Activated CD4-positive, alpha-beta T cell treated with anti-CD3 and anti-CD28 coated beads, Interleukin-2, amount 10 ng/mL, durations not matched to agents 24 days and 14 days (primary cell): ENCODE data around the gene ULK4. TPM values are rescaled to one million over a fixed set of nuclear protein-coding genes. Genes with fewer than 3 reads are reported as not detected.
"Not testable (repeated sequence)": the region's sequence is repeated elsewhere in the genome, so short reads cannot be mapped to it uniquely, and the experiment has no call there.

Source experiments
- DNase-seq: peaks from one replicate; pipeline ENCODE4 v3.0.0; 2022
- H3K27ac Mint-ChIP-seq: one replicate; pipeline ENCODE4 v1.8.0; 2022; ENCODE audit warnings: mild to moderate bottlenecking, mixed read lengths
- H3K27me3 Mint-ChIP-seq: one replicate; pipeline ENCODE4 v1.8.0; 2022; ENCODE audit warnings: mixed read lengths
- H3K36me3 Mint-ChIP-seq: one replicate; pipeline ENCODE4 v1.8.0; 2022; ENCODE audit warnings: low read depth, mild to moderate bottlenecking, mixed read lengths
- H3K4me1 Mint-ChIP-seq: one replicate; pipeline ENCODE4 v1.8.0; 2021; ENCODE audit warnings: mixed read lengths
- H3K4me3 Mint-ChIP-seq: one replicate; pipeline ENCODE4 v1.8.0; 2022; ENCODE audit warnings: mild to moderate bottlenecking, moderate library complexity, mixed read lengths
- H3K9me3 Mint-ChIP-seq: one replicate; pipeline ENCODE4 v1.8.0; 2021; ENCODE audit warnings: mixed read lengths
- intact Hi-C: fragments of 100-400 bp; cut with micrococcal nuclease; formaldehyde crosslinking; loops from one replicate; pipeline ENCODE4 v1.15.1; 2023
- total RNA-seq: library from RNA; stranded (reverse); gene quantifications from 2 replicates; pipeline ENCODE4 v1.2.3, GENCODE V29; 2022

The ULK4 gene
- total RNA-seq, 1 donor from 2014 or later, result 10.2 TPM

DNA sequence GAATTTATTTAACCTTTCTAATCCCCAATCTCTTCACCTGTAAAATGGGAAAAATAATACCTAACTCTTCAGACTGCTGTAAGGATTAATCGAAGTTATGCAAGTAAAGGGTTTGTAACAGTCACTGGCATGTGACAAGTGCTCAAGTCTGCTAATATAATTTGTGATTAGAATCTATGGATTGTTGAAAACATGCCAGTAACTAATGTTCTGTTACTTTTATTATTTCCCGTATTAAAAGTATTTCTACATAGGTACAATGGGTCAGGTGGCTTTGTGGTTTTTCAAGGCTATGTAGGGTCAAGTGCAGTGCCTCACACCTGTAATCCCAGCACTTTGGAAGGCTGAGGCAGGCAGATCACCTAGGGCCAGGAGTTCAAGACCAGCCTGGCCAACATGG, 29.4 kb downstream of the ULK4 start:
- Mint-ChIP-seq H3K9me3 (peaks cover 6% of the 10 kb centered on the region), H3K4me3 (no peak overlapping the region)

DNA sequence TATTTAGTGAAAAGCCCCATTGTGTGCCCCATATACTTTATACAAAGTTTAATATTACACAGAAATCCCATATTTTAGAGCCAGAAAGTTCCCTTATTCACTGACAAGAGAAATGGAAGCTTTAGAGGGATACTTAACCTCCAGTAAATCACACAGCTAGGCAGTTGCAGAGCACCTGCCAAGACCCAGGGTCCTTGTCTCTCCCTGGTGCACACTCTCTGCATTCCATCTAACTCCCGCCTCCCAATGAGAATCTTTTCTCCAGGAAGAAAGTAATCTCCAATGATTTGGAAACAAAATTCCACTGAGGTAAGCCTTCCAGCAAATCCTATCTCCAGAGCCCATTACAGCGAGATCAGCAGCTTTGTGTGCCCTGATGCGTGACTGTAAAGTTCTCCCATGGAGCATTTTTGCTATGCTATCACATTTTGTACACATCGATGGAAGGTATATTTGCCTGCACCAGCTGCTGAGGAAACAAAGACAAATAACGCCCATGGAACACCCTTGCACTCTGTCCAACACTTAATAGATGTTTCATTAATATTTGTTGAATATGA, 41.4 kb downstream of the ULK4 start:
- Mint-ChIP-seq H3K4me3 (no peak overlapping the region), H3K27ac (no peak overlapping the region), H3K27me3 (no peaks in the 10 kb centered on the region), H3K9me3 (no peaks in the 10 kb centered on the region), H3K4me1 (peaks cover 2% of the 10 kb centered on the region), H3K36me3 (no peaks in the 10 kb centered on the region)
- no peak for DNase-seq
- intact Hi-C loops, result no loop called here

More for the DNA sequence above, 29.4 kb downstream of the ULK4 start:
- Mint-ChIP-seq H3K27ac (no peak overlapping the region), H3K36me3 (peaks cover 15% of the 10 kb centered on the region), H3K4me1 (no peaks in the 10 kb centered on the region), H3K27me3 (no peaks in the 10 kb centered on the region)
- no peak for DNase-seq
- intact Hi-C loops, result no loop called here

DNA sequence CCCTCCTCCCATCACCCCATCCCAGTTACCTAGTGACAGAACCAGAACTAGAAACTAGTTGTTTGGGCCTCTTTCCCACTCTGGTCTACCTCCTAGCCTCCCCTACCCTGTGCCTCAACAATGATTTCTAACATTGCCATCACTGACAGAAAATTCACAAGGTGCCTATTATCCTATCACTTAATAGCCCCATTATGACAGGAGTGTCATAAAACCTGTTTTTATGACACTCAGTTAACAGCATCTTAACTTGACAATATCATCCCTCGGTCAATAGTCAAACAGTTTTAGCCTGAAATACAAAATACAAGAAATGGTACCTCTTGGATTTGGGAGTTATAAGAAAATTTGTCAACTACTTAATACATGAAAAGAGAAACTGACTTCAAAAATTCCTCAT, 46.5 kb downstream of the ULK4 start:
- intact Hi-C loops, result no loop called here
- peaks cover 2% of the 10 kb centered on the region for H3K36me3 Mint-ChIP-seq
- no peak overlapping the region for H3K27ac Mint-ChIP-seq
- no peak overlapping the region for H3K4me3 Mint-ChIP-seq
- DNase-seq, result peak; percentile 40
- H3K4me1 Mint-ChIP-seq, result no peaks in the 10 kb centered on the region
- no peaks in the 10 kb centered on the region for H3K27me3 Mint-ChIP-seq
- no peaks in the 10 kb centered on the region for H3K9me3 Mint-ChIP-seq

DNA sequence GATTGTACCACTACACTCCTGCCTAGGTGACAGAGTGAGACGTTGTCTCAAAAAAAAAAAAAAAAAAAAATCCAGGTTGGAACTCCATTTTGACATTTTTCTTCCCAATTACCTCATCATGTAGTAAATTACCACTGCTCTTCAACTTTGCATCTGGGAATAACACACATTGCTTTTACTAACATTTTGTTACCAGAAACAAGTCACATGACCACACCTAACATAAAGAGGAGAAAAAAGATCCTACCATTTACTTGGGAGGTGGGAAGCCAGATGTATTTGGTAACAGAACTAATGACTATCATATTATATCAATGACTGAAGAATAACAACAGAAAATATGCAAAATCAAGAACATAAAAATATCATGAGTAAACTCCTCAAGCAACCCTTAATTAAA, 49.6 kb downstream of the ULK4 start:
- no peaks in the 10 kb centered on the region for H3K27me3 Mint-ChIP-seq
- no peaks in the 10 kb centered on the region for H3K9me3 Mint-ChIP-seq
- no peak overlapping the region for H3K4me3 Mint-ChIP-seq
- H3K36me3 Mint-ChIP-seq, result peaks cover 2% of the 10 kb centered on the region
- no peak for DNase-seq
- no peak overlapping the region for H3K27ac Mint-ChIP-seq
- peaks cover 2% of the 10 kb centered on the region for H3K4me1 Mint-ChIP-seq
- intact Hi-C loops, result no loop called here

GRCh38 chr3:41907330-41908073, 54.4 kb downstream of the ULK4 start:
- Mint-ChIP-seq H3K27me3 (no peaks in the 10 kb centered on the region), H3K27ac (no peak overlapping the region), H3K4me1 (peaks cover 2% of the 10 kb centered on the region), H3K36me3 (peaks cover 5% of the 10 kb centered on the region), H3K9me3 (no peaks in the 10 kb centered on the region), H3K4me3 (no peak overlapping the region)
- intact Hi-C loops, result no loop called here
- DNase-seq, result peak; percentile 13

GRCh38 chr3:41900265-41900664, 61.6 kb downstream of the ULK4 start:
- no peak for DNase-seq
- H3K27ac Mint-ChIP-seq, result no peak overlapping the region
- peaks cover 4% of the 10 kb centered on the region for H3K36me3 Mint-ChIP-seq
- intact Hi-C loops, result no loop called here
- no peak overlapping the region for H3K4me3 Mint-ChIP-seq
- H3K27me3 Mint-ChIP-seq, result no peaks in the 10 kb centered on the region
- no peaks in the 10 kb centered on the region for H3K9me3 Mint-ChIP-seq
- peaks cover 2% of the 10 kb centered on the region for H3K4me1 Mint-ChIP-seq

DNA sequence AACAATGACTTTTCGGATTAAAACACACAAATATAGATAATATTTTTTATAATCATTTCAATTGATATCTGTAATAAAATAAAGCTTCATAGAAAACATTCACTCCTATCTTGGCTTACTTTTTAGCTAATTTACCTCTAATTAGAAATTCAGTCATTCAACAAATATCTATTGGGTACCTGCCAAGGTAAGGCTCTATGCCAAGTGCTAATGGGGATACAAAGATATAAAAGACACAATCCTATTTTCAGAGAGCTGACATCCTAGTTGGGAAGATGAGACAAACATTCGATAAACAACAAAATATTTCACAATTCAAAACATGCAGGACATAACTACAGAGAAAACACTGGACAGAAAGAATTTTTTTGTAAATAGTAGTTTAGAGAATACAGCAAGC, 63.3 kb downstream of the ULK4 start:
- no peaks in the 10 kb centered on the region for H3K9me3 Mint-ChIP-seq
- no peak overlapping the region for H3K4me3 Mint-ChIP-seq
- no peak overlapping the region for H3K27ac Mint-ChIP-seq
- peaks cover 2% of the 10 kb centered on the region for H3K4me1 Mint-ChIP-seq
- intact Hi-C loops, result loop anchor here (10.0 kb wide), 2 partner anchors 116 to 546 kb away; no protein-coding TSS in a partner anchor
- peaks cover 4% of the 10 kb centered on the region for H3K36me3 Mint-ChIP-seq
- no peak for DNase-seq
- H3K27me3 Mint-ChIP-seq, result no peaks in the 10 kb centered on the region

DNA sequence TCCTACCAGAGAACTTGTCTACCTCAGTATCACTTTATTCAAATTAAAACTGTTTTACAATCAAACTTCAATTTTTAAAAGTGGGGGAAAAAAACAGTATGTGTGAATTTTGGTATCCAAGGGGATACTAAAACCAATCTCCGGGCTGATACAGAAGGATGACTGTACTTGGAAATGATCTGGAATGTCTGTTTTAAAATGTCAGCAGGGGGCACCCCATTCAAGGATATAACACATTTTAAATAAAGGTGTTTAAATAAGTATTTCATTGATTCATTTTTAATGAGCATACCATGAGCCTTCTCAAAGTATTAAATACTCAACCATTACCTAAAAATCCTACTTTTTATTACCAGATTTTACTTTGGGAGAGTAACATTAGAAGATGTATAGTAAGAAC, 67.9 kb downstream of the ULK4 start:
- Mint-ChIP-seq H3K4me1 (peaks cover 2% of the 10 kb centered on the region), H3K36me3 (peaks cover 10% of the 10 kb centered on the region)

DNA sequence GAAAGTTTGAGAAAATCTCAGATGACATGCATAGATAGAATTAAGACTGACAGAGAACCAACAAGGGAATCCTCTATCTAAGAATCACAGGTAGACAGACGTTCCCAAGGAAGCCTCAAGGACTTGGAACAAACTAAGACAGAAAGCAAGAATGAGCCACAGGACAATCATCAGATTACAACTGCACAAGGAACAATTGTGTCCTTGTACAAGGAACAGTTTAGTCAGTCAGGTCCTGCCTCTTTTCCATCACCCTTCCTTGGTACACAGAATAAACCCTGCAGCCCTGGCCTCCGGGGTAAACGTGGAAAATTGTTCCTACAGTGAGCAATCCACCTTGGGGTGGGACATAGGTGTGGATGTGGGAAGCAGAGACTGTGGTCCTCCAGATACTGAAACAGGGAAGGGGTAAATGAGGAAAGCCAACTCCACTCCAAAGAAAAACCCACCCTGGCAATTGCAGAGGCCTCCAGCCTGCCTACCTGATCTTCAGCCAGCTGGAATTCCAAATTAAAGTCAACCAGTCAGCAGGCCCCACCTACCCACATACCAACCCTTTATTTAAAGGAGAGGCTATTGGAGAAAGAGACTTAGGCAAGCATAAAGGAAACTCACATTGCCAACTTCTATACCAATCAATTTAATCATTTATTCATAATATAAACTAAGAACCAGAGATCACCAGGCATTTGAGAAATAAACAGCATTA, 73.4 kb downstream of the ULK4 start:
- Mint-ChIP-seq H3K4me3 (no peak overlapping the region), H3K27ac (no peak overlapping the region), H3K36me3 (peaks cover 10% of the 10 kb centered on the region), H3K4me1 (no peaks in the 10 kb centered on the region), H3K9me3 (peaks cover 8% of the 10 kb centered on the region), H3K27me3 (no peaks in the 10 kb centered on the region)
- no peak for DNase-seq
- intact Hi-C loops, result no loop called here

More for the DNA sequence above, 67.9 kb downstream of the ULK4 start:
- Mint-ChIP-seq H3K9me3 (peaks cover 8% of the 10 kb centered on the region), H3K4me3 (no peak overlapping the region), H3K27ac (no peak overlapping the region), H3K27me3 (no peaks in the 10 kb centered on the region)
- peak; percentile 62 for DNase-seq
- intact Hi-C loops, result loop anchor here (1.0 to 10.0 kb wide), 4 partner anchors 121 to 551 kb away; no protein-coding TSS in a partner anchor

DNA sequence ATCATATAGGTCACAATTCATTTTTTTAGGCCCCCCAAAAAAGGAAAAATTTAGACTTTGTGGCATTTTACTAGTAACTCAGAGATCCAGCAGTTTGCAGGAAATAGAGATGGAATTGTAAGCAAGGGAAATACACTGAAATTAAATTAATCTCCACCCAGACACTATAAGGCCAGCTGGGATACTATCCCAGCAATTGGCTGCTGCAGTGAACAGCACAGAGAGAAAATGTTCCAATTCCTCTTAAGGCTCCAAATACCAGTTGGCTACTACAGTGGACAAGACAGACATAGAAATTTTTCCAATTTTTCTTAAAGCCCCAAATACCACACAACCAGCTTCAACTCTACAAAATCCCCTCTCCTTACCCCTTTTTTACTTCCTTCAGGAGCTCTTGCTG, 78.9 kb downstream of the ULK4 start:
- no peaks in the 10 kb centered on the region for H3K9me3 Mint-ChIP-seq
- H3K36me3 Mint-ChIP-seq, result no peaks in the 10 kb centered on the region
- intact Hi-C loops, result loop anchor here (5.0 kb wide), 1 partner anchor 681 kb away; no protein-coding TSS in a partner anchor
- H3K27me3 Mint-ChIP-seq, result no peaks in the 10 kb centered on the region
- DNase-seq, result no peak
- H3K4me3 Mint-ChIP-seq, result no peak overlapping the region
- no peaks in the 10 kb centered on the region for H3K4me1 Mint-ChIP-seq
- no peak overlapping the region for H3K27ac Mint-ChIP-seq

DNA sequence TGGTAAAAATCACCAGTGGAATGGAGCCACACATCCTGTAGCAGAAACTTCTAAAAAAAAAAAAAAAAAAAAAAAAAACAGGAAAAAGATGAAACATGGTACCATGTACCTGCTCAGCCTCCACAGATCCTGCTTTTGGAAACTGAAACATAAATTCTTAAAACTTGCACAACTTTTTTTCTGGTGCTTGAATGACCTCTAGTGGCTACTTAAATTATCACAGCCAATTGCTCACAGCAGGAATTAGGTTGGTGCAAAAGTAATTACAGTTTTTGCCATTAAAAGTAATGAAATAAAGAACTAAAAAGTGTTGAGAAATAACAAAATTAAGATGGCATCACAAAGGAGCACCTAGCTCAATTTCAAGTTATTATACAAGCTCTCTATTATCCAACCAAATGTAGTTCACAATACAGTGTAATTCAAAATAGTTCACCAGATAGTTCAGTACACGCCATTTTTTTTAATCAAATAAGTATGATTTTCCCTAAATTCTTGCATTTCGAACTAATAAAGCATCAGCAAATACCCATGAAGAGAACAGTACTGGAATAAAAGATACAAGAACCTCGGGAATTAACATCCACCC, 80.6 kb downstream of the ULK4 start:
- Mint-ChIP-seq H3K27me3 (no peaks in the 10 kb centered on the region), H3K27ac (no peak overlapping the region), H3K9me3 (no peaks in the 10 kb centered on the region), H3K36me3 (no peaks in the 10 kb centered on the region), H3K4me3 (no peak overlapping the region), H3K4me1 (no peaks in the 10 kb centered on the region)
- intact Hi-C loops, result loop anchor here (1.0 to 5.0 kb wide), 4 partner anchors 679 to 1554 kb away; no protein-coding TSS in a partner anchor
- DNase-seq, result peak; percentile 76

GRCh38 chr3:41880387-41880786, 81.5 kb downstream of the ULK4 start:
- Mint-ChIP-seq H3K36me3 (no peaks in the 10 kb centered on the region), H3K27me3 (no peaks in the 10 kb centered on the region), H3K9me3 (no peaks in the 10 kb centered on the region), H3K27ac (no peak overlapping the region), H3K4me3 (no peak overlapping the region), H3K4me1 (no peaks in the 10 kb centered on the region)
- intact Hi-C loops, result loop anchor here (5.0 kb wide), 1 partner anchor 678 kb away; no protein-coding TSS in a partner anchor
- no peak for DNase-seq

DNA sequence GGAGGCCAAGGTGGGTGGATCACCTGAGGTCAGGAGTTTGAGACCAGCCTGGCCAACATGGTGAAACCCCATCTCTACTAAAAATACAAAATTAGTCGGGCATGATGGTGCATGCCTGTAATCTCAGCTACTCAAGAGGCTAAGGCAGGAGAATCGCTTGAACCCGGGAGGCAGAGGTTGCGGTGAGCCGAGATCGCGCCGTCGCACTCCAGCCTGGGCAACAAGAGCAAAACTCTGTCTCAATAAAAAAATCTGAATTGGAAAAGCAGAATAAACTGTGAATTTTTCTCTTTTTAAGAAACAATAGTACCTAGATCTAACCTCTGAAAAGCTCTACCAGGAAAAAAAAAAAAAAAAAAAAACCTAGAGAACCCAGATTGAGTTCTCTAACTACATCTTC, 84.2 kb downstream of the ULK4 start:
- H3K27me3 Mint-ChIP-seq, DNase-seq, H3K27ac Mint-ChIP-seq, H3K4me3 Mint-ChIP-seq, H3K4me1 Mint-ChIP-seq, intact Hi-C loops, H3K36me3 Mint-ChIP-seq, H3K9me3 Mint-ChIP-seq: not testable (repeated sequence)

DNA sequence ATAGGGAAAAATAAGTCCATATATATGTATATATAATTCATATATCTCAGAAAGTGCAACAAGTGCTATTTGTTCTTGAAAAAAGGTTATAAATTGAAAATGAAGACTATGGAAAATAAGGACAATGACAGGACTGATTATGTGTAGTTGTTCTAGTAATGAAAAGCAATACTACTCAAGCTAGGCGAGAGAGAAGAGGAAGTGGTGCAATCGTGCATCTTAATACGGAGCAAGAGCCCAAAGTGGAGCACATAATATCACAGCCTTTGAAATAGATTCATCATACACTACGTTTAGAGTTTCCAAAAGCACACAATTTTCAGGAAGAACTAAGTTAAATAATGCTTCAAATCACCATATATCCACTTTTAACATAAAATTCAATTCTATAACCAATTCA, 87.9 kb downstream of the ULK4 start:
- DNase-seq, result no peak
- Mint-ChIP-seq H3K4me1 (no peaks in the 10 kb centered on the region), H3K27me3 (no peaks in the 10 kb centered on the region), H3K36me3 (no peaks in the 10 kb centered on the region), H3K27ac (no peak overlapping the region), H3K4me3 (no peak overlapping the region), H3K9me3 (no peaks in the 10 kb centered on the region)
- intact Hi-C loops, result no loop called here
